SK-MEL-5 (cell line): ENCODE data around the gene PDXK. TPM values are rescaled to one million over a fixed set of nuclear protein-coding genes. Genes with fewer than 3 reads are reported as not detected.
"Not testable (repeated sequence)": the region's sequence is repeated elsewhere in the genome, so short reads cannot be mapped to it uniquely, and the experiment has no call there.

Experiments
- DNase-seq: peaks from one replicate; pipeline ENCODE4 v3.0.0-alpha.2; 2016; ENCODE audit warnings: low read depth, low spot score
- in situ Hi-C: cut with HindIII; loops from 2 replicates; pipeline ENCODE4 v1.10.0; 2016; ENCODE audit warnings: low sequenced_read_pairs, high pct_unique_total_duplicates, low pct_unique_long_range_greater_than_20kb
- total RNA-seq: library from RNA; depleted of rRNA; stranded (reverse); fragments of >200 nt; shearing (Covaris generic); gene quantifications from 2 replicates; pipeline ENCODE4 v1.2.3, GENCODE V29; 2014

The PDXK gene
- total RNA-seq, 1 experiment from 2014 or later, result 69.9 TPM

DNA sequence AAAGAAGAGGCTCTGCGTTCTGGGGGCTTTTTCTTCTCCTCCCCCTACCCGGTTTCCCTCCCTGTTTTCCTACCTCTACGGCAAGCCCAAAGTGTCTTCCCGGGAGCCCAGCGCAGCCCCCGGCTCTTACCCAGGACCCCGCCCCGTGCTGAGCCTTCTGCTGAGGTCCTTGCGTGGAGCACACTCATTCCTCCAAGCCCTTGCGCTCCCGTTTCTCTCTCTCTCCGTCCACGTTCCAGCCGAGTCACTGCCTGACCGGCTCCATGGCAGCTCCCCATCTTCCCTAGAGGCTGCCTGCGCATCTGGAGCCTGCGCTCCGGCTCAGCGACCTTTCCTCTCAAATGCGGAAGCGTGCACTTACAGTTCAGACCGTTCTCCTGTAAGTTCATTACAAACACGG is 24.9 kb upstream of the PDXK start:
- in situ Hi-C loops, result no loop called here
- no peak for DNase-seq

DNA sequence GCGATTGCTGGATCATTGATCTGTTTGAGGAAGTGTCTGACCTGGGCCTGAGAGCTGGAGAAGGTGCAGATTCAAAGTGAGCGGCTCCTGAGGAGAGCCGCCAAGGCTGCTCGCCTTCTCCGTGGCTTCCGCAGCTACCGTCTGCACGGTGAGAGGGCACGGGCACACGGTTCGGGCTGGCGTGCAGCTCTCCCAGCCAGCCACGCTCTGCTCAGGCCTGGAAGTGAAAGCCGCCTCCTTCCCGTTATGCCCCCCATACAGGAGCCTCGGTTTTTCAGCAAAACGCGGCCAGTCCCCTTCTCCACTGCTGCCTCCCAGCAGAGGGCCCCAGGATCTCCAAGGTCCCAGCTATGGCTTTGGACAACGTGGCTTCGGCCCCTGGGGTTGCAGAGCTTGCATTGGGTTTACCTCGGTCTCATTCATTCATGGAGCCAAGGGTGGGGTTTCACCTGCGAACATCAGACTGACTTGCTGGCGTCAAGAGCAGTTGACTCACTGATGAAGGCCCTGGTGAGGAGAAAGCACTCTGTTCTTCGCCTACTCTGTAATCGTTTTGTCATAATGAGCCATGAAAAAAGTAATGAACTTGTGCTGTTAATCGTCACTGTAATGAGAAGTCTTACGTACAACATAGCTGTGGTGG is 24.4 kb upstream of the PDXK start:
- DNase-seq, result no peak
- in situ Hi-C loops, result no loop called here

DNA sequence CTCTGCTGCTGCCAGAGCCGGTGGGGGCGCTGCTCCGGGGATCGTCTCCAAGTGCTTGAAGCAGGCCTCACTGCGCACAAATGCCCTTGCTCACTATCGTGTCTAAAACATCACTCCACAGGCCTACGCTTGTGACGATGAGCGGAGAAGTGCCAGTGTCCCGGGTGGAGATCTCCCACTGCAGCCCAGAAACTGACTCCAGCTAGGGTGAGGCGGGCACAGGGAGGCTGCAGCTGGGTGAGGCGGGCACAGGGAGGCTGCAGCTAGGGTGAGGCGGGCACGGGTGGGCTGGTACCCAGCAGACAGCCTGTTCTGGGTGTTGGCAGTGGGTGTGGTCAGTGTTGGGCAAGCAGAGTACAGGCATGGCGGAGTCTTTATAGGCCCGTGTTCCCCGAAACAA is 22.7 kb upstream of the PDXK start:
- in situ Hi-C loops, result no loop called here
- no peak for DNase-seq

DNA sequence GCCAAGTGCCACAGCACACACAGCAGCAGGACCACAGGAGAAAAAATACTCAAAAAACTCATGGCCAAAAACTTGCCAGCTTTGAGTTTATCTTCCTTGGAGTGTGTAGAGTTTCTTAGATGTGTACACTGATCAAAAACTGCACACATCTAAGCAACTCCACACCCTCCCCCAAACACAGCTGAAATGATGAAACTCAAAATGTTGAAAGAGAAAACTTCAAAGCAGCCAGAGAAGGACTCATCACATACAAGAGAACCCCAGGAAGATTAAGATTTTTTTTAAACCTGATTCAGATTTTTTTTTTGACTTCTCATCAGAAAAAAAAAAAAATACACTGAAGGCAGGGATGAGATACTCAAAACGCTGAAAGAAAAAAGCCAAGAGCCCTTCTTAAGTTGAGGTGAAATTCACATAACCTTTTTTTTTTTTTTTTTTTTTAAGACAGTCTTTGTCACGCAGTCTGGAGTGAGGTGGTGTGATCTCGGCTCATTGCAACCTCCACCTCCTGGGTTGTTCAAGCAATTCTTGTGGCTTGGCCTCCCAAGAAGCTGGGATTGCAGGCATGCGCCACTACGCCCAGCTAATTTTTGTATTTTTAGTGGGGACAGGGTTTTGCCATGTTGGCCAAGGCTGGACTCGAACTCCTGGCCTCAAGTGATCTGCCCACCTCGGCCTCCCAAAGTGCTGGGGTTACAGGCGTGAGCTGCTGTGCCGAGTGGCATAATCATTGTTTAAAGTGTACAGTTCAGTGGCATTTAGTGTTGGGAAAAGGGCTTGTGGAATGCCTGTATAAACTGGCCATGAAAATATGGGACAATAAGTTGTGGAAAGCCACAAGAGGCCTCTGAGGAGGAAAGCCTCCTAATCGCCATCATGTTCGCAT is 20.9 kb upstream of the PDXK start:
- no peak for DNase-seq
- in situ Hi-C loops, result no loop called here

DNA sequence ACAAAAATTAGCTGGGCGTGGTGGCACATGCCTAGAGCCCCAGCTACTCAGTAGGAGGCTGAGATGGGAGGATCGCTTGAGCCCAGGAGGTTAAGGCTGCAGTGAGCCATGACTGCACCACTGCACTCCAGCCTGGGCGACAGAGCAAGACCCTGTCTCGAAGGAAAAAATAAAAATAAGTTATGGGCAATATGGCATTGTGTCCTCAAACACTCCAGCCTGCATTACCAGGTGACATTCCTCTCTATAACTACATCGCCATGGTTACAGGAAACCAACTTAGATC is 19.5 kb upstream of the PDXK start:
- in situ Hi-C loops, DNase-seq: not testable (repeated sequence)

DNA sequence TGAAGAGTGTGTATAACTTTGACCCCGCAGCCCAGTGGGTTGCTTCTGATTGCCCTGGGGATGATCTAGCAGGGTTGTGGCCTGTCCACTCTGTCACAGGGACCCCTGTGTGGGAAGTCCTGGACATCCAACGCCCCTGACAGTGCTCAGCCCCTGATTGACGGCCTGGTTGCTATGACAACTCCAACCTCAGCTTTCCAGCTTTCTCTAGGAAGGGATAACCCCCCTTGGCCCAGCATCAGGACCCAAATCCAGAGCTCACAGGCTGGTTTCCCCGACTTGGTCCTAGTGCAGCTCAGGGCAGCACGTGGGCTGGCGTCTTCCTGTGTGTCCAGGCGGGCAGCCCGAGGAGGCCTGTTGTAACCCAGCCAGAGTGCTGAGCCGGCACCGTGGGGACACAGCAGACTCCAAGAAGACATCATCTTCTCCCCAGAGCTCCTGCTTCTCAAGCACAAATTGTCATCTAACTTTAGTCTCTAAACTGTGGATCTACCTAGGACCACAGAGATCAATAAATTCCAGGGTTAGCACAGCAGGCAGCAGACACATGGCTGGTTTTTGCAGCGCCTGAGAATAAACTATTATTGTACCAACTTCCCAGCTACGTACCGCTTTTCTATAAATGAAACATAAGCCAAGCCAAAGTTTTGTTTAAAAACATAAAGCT is 18.9 kb upstream of the PDXK start:
- in situ Hi-C loops, result no loop called here
- DNase-seq, result no peak

DNA sequence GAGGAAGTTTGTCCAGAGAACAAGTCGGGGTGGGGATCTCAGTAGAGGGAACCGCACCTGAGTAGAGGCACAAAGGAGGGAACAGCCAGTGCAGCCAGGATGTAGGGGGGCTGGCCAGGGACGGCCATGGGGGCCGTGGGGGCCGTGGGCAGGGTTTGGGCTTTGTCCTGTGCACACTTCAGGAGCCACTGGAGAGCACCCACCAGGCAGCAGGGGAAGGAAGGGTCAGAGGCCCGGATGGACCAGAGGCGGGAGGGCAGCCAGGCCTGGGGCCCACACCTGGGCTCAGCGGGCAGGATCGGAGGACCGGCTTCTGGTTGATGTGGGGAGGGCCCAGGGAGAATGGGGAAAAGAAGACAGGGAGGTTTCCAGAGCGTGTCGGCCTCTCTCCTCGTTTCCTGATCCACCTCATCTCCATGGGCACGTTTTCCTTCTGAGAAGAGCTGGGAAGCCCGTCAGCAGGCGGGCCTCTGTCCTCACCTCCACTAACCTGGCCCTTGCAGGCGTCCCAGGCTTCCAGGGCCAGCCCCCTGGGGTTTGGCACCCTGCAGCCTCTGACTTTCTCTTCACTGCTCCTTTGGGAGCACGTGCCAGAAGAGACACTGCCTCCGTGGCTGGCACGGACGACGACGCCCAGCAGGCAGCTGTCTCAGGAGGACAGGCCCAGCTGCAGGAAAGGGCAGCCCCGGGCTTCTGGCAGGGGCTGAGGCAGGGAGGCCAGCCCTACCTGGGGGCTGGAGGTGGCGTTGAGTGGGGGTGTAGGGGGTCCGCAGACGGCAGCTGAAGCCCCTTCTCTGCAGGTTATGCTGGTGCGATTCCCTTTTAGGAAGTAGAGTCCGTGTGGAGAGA is 16.8 kb upstream of the PDXK start:
- in situ Hi-C loops, result no loop called here
- no peak for DNase-seq

DNA sequence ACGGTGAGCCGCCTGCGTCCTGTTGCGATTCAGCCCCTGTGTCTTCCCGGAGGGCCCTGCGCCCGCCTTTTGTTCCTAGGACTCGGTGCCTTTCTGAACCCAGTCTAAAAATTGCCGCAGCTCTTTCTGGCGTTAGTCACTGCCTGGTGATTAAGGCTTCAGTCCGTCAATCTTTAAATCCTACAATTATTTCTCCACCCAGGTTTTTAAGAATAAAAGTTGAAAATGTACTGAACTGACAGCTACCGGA is 16.2 kb upstream of the PDXK start:
- no peak for DNase-seq
- in situ Hi-C loops, result no loop called here

DNA sequence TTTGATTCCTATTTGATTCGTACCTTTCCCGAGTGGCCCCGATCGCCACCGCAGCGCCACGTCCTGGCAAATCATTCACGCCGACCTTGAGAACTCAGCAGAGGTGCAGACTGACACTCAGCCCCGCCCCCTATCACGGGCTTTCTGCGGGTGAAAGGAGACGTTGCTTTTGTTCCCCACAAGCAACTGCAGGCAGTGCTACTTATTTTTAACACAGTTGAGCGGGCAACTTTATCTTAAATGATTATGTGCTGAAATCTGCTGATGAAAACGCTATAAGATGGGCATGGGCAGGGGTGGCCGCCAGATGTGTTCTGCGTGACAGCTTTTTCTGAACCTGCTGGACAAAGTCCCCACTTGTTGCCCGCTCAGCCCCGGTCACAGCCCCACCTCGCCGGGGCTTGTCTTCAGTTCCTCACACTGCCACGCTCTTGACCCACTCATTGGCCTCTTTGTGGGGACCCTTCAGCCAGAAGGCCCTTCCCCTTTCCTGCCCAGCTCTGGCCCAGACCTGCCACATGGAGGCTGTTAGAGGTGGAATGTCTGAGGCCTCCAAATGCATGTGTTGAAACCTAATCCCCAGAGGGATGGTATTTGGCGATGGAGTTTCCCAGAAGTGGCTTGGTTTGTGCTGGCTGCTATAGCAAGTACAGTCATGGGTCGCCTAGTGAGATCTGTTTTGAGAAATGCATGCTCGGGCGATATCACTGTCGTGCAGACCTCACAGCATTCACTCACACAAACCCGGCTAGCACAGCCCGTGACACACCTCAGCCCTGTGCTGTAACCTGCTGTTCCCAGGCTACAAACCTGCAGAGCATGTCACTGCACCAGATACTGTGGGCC is 15.7 kb upstream of the PDXK start:
- in situ Hi-C loops, result no loop called here

DNA sequence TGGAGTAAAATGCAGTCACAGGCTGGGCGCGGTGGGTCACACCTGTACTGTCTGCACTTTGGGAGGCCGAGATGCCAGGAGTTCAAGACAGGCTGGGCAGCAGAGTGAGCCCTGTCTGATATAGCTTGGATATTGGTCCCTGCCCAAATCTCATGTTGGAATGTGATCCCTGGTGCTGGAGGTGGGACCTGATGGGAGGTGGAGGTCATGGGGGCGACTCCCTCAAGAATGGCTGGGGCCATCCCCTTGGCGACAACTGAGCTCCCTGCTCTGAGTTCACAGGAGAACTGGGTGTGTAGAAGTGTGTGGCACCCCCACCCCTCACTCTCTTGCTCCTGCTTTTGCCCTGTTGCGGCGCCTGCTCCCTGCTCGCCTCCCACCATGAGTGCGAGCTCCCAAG is 11.5 kb upstream of the PDXK start:
- in situ Hi-C loops, result no loop called here
- no peak for DNase-seq

More for the DNA sequence above, 15.7 kb upstream of the PDXK start:
- DNase-seq, result no peak

DNA sequence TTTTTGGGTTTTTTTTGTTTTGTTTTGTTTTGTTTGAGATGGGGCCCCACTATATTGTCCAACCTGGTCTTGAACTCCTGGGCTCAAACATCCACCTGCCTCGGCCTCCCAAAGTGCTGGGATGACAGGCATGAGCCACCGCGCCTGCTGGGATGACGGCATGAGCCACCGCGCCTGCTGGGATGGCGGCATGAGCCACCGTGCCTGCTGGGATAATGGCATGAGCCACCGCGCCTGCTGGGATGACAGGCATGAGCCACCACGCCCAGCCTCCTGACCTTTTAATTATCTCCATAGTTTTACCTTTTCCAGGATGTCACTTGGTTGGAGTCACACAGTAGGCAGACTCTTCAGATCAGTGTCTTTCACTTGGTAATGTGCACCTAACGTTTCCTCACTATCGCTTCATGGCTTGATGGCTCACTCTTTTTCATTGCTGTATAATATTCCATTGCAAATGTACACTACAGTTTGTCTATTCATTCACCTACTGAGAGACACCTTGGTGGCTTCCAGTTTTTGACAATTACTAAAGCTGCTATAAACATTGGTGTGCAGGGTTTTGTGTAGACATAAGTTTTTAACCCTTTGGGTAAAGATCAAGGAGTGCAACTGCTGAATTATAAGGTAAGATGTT is 10.1 kb upstream of the PDXK start:
- in situ Hi-C loops, result no loop called here
- DNase-seq, result no peak

DNA sequence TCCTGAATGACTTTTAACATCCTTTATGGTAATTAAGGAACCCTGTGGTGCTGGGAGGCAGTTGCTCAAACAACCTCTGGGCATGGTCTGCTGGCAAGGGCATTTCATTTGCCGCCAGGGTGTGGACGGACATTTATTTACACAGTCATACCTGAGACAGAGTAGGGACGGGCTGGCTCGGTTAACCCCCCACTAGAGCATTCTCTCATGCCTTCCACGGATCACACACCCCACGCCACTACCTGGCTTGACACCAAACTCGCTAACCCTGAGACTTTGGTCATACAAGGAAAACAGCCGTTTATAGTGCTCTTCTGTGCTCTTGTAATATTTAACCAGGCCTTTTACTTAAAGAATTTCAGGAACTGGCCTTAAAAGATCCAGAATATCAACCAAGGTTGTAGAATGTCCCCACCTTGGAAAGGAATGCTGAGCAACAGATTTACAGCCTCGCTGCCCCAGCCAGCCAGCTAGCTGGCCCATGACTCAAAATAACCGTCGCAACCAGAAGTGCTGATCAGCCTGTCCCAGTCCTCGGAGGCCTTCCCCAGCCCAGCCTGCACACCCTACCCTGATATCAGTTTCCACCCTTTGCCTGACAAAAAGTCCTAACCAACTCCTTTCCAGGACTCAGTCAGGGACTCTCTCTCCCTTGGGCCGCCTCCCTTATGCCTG is 6.5 kb upstream of the PDXK start:
- in situ Hi-C loops, result no loop called here
- no peak for DNase-seq

DNA sequence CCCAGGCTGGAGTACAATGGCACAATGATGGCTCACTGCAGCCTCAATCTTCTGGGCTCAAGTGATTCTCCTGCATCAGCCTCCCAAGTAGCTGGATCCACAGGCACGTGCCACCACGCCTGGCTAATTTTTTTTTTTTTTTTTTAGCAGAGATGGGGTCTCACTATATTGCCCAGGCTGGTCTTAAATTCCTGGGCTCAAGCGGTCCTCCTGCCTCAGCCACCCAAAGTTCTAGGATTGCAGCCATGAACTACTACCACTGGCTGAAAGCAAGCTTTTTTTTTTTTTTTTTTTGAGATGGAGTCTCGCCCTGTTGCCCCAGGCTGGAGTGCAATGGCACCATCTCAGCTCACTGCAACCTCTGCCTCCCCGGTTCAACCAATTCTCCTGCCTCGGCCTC is 5.8 kb upstream of the PDXK start:
- in situ Hi-C loops, DNase-seq: not testable (repeated sequence)

DNA sequence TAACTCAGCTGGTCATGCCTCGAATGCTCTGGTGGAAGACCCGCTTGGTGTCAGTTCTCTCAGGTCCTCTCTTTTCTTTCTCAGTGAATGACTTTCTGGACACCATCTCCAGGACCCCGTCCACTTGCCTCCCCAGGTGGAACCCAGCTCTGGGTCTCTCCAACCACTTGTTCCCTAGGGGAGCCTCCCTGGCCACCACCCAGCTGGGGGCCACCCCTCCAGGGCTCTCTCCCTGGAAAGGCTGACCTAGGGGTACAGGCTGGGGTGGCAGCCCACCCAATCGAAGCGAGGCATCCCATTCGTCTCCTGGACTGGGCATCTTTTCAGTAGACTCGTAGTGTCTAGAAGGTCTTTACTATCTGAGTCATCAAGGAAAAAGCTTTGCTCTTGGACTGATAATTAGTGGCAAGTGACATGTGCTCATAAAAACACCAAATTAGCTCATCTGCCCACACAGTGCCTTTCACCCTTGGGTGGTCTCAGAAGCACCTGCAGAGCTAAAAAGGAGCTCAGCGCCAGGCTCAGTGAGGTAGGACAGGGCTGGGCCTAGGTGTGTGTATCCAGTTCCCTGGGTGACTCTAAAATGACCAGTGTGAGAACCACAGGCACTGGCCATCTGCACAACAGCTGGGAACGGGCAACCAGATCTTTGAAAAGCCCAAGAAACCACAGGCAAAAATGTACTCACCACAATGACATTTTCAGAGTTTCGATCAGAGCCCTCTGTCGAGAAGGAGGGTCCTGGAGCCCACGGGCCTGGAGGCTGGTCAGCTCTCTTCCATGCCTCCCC is 2.4 kb upstream of the PDXK start:
- in situ Hi-C loops, result no loop called here
- no peak for DNase-seq

DNA sequence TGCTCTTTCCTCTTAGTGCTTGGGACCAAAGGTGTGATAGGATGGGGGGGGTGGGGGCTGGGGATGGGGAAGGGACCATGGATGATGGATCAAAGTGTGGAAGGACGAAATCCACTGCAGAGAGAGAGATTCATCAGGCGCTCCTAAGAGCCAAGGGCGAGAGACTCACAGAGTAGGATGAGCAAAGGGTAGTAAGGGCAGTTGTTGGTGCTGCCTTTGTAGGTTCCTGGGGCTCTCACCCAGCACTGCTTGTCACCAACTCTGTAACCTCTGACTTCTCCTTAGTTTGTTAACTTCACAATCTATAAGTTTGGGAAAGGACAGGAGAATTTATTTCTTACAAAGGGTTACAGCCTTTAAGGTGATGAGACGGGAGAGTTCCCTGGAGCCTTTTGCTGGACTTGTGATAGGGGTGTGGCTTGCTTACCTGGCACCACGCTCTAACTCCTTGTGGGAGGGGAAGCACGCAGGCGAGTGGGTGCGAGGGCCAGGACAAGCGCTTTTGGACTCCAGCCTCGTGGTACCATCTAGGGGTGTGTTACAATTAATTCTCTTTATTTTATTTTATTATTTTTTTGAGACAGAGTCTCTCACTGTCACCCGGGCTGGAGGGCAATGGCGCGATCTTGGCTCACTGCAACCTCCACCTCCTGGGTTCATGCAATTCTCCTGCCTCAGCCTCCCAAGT is 1.6 kb upstream of the PDXK start:
- no peak for DNase-seq
- in situ Hi-C loops, result no loop called here
